NCI-H1417 treated with DMSO at 0.1 percent for 48 hours (cell line): ENCODE measurements around the gene NFS1.

Source experiments
- DNase-seq: peaks from one replicate; lab custom pipeline; 2025; lab: John Stamatoyannopoulos, UW

Gene NFS1

DNA sequence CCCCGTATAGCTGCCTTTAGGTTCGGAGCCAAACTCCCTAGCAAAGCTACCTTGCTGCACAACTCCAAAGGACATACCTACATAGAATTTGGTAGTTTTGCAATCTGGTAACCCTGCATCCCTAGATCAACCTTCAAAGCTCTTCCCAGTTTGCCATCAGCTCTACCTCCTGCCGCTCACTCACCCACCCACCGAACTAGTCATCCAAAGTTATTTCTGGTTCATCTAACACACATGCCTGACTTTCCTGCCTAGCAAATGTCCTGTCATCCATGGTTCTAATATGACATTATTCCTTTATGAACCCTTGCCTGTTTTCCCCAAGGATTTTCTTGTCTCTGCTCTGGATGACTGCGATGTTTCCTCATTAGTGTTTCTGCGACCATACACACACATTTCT, 61.9 kb downstream of the NFS1 start:
- DNase-seq = no peak

DNA sequence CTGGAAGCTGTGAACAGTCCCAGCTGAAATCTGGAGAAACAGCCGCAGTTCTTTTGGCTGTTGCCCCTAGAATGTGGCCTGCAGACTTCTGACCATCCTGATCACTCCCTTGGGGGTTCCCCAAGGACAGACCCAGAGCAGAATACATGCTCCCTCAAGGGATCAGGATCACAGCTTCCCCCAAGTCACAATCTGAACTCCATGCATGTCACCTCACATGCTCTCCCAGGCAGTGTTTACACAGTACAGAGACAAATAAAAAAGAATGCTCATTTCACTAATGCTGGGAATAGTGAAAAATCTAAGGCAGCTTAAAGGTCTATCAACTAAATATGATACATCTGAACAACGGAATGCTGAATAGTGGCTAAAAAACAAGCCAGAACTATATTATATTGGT, 63.1 kb downstream of the NFS1 start:
- no peak for DNase-seq

DNA sequence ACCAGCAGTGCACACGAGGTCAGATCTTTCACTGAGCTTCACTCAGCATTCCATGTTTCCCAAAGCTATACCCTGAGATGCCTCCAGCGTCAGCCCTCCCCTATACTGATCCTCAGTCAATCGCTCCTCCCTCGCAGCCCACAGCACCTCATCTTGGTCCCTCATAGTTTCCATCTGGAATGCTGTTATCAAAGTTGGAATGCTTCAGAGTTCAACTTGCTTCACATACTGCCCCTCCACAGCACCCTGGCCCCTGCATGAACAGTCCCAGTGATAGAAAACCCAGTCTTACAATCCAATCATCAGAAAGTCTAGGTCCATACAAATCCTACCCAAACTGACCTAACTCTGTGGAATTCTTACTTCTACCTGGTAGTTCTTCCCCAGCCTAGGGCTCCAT, 63.5 kb downstream of the NFS1 start:
- no peak for DNase-seq

DNA sequence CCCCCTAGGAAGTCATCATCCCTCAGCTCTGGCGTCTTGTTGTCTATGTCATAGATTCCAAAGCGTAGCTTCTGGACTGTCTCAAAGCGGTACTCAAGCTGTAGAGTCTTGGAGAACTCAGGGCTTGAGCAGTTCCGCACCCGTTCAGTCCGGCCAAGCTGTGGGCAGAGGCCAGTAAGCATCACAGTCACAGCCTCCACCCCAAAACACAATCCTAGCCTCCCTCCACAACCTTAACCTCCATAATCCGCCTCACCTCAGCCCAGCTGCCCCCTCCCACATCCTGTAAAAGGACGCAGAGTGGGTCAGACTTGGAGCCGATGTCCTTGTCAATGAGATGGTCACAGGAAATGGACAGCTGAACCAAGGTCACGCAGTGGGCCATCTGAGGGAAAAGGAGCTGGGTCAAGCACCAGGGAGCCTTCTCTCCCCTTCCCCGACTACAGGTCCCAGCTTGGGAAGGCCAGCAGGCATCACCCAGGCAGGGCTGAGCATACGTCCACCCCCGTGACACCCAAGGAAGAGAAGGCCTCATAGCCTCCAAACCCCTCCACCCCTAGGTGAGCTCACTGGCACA, 66.5 kb downstream of the NFS1 start:
- DNase-seq = no peak

DNA sequence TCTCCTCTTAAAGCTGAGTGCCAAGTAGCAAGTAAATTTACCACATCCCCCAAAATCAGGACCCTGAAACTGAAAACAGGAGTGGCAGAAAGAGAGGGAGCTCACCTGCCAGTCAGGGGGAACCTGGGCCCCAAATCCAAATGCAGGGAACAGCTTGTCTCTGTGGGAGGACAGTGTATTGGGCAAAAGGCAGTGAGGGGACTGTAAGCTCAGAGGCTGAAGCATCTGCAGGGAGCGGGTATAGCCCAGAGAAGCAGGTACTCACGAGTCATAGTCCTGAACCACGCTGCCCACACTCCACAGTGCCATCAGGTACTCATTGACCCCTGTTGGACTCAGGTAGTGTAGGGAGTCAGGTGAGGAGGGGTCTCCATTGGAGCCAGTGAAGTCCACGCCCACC, 68.5 kb downstream of the NFS1 start:
- no peak for DNase-seq

DNA sequence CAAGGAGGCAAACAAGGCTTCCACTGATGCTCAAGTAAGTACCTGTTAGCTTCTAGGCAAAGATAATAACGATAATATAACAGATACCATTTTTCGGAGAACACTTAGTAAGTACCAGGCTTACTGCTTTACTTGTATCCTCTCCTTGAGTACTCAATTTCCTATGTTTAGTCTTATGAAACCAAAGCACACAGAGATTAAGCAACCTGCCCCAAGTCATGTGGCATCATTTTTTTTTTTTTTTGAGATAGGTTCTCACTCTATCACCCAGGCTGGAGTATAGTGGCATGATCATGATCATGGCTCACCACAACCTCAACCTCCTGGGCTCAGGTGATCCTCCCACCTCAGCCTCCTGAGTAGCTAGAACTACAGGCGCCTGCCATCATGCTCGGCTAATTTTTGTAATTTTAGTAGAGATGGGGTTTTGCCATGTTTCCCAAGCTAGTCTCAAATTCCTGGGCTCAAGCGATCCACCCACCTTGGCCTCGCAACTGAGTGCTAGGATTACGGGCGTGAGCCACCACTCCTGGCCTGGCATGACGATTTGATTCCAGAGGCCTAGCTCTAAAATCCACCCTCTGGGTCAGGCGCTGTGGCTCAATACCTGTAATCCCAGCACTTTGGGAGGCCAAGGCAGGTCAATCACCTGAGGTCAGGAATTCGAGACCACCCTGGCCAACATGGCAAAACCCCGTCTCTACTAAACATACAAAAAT, 69.6 kb downstream of the NFS1 start:
- no peak for DNase-seq

DNA sequence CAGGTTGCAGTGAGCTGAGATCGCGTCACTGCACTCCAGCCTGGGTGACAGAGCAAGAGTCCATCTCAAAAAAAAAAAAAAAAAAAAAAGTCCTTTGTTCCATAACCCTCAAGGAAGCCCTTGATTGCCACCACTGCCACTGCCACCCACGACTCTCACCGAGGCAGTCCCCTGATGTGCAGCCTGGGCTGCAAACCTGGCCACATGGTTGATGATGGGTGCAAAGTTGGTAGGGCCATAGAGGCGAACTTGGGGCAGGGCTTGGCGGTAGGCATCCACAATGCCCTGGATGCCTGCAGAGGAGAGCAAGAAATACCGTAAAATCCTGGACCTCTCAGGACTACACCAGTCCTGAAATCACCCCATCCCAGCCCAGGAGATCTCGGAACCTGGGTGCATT, 72.0 kb downstream of the NFS1 start:
- DNase-seq = no peak

DNA sequence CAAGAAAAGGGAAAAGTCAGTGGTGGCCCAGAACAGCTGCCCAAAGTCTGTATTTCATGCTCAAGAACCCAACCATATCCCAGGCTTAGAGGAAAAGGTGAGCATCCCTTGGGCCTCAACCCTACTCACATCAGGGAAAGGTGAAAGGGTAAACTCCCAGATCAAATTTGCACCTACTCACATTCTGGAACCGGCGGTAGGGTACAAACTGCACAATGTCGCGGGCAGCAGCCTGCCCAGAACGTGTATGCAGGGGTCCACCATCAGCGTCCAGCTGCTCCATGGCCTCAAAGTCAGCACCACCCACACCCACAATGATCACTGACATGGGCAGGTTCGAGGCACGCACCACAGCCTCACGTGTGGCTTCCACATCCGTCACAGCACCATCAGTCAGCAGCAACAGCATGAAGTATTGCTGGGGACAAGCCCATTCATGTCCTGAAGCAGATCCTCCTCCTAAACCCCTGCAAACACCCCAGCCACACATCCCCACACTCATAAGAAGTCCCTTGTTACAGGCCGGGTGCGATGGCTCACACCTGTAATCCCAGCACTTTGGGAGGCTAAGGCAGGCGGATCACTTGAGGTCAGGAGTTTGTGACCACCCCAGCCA, 72.7 kb downstream of the NFS1 start:
- DNase-seq = no peak

DNA sequence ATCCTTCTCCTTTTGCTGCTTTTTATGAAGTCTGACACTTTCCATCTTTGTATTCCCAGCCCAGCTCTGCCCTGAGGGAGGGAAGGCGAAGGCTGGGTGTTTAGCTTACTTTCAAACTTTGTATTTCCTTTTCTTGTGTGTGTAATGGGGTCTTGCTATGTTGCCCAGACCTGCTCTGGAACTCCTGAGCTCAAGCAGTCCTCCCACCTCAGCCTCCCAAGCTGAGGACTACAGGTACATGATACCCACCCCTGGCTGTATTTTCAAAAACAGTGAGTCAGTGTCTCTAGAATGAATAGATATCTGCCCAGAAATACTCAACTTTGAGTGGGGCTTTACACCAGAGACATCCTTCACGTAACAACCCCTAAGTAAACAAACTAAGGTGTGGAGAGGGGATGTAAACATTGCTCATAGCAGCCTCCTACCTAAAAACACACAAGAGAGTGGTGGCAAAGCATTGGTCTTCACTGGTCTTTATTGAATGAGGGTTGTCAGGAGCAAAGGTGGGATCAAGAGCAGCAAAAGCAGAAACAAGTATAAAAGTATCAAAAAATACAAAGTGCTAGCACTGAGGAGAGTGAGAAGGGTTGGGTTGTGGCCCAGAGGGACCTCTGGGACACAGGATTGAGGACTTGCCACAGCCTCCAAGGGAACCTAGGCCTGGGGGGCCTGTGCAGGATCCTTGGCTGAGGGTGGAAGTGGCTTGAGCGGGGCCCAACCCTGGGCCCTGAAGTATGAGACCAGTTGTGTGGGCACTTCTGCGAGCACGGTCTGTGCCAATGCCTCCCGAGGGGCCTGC, 73.4 kb downstream of the NFS1 start:
- DNase-seq = no peak

DNA sequence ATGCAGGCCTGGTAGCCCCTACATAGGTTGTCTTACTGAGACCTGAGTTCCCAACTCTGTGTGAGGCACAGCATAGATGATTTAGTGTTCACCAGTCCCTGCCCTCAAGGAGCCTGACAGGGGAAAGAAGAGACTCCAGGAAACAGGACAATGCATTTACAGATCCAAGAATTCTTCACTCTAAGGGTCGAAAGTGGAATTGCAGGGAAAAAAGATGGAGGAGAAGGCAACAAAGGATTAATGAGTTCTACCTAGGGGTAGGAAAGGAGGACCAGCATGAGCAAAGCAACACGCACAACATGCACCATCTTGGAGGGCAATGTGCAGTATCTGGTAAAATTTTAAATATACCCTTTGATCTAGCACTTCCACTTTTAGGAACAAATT, 77.6 kb downstream of the NFS1 start:
- DNase-seq = no peak

DNA sequence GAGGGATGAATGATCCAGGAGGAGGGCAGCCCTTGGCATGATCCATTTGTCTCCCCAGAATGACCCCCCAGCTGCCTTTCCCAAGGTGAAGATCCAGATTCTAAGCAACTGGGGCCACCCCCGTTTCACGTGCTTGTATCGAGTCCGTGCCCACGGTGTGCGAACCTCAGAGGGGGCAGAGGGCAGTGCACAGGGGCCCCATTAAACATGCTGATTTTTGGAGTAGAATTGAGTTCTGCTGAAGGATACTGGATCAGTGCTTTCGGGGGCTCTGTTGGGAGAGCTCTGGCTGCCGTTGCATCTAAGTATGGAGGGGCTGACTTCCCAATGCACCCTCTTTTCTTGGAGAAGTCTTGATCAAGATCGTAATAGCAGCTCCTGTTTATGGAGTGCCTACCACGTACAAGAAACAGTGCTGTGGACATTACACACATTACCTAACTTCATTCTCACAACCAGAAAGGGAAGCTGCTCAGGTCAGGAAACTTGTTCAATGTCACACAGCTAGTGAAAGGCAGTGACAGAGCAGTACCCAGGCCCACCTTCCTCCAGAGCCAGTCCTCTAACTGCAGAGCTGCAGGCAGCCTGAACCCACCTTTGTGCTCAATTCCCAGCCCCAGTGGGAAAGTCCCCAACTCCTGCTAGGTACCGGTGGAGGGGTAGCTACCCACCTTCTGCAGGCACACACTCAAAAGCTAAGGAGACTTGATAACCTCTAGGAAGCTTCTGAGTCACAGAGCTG, 78.2 kb downstream of the NFS1 start:
- no peak for DNase-seq

DNA sequence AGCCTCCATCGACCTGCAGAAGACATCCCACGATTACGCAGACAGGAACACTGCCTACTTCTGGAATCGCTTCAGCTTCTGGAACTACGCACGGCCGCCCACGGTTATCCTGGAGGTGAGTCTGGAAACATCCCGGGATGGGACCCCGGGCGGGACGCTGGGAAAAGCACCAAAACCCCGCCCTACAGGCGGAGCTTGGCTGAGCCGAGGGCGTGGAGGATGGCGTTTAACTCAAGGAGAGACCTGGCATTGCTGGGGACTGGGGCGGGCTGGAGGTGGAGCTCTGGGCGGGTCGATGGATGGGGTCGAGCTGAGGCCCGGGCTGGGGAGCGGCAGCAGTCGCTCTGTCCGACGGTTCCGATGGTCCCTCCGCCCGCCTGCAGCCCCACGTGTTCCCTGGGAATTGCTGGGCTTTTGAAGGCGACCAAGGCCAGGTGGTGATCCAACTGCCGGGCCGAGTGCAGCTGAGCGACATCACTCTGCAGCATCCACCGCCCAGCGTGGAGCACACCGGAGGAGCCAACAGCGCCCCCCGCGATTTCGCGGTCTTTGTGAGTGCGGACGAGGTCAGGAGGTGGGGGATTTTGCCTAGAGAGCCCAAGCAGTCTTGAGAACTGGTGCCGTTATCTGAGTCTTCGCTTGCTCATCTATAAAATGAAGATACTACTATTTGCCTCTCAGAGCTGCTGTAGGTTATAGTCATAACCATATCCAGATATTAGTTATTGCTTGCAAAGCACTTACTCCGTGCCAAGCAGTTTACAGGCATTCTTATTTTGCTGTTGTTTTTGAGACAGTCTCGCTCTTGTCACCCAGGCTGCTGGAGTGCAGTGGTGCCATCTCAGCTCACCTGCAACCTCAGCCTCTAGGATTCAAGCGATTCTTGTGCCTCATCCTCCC, 79.7 kb downstream of the NFS1 start:
- no peak for DNase-seq

DNA sequence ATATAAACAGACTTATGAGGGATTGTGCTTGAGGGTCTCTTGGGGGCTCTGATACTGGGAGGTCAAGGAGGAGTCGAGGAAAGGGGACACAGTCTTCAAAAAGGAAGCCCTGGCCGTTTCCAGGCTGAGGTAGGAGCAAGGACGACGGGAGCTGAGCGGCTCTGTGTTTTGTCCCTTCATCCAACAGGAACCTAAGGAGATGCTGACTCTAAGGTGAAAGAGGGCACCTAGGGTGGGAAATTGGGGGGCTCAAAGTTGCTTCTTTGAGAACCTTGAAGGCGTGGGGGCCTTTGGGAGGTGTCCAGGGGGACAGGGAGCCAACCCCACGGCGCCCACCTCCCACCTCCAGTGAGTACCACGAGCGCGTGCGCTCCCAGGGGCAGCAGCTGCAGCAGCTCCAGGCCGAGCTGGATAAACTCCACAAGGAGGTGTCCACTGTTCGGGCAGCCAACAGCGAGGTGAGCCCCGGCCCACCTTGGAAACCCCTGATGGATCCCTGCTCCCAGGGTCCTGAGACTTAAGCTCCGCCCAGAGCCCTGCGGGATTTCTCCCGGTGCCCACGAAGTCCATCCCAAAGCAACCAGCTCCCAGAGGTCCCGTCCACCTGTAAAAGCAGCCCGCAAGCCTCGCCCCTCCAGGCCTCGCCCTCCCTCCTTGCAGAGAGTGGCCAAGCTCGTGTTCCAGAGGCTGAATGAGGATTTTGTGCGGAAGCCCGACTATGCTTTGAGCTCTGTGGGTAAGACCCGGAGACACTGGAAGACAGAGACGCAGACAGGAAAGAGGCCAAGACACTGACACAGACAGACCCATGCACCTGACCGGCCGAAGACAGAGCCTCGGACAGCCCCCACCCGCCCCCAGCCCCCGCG, 80.7 kb downstream of the NFS1 start:
- no peak for DNase-seq
